Liver (tissue), 9 donors: Measurements from ENCODE around the gene PAQR9. TPM values are rescaled to one million over a fixed set of nuclear protein-coding genes. Genes with fewer than 3 reads are reported as not detected.

ENCODE experiments used
- DNase-seq: peaks from one replicate; pipeline ENCODE4 v3.0.0-alpha.2; 2017; ENCODE audit warnings: low spot score
- H3K27ac ChIP-seq, 2 donors: one replicate each; pipeline ENCODE4 v1.7.0; 2013; ENCODE audit warnings: inconsistent platforms in 2 of 2, low read length in 2 of 2, control low read depth in 1 of 2, low read depth in 1 of 2, mild to moderate bottlenecking in 1 of 2
- H3K27me3 ChIP-seq, 4 donors: one replicate each; pipeline versions ENCODE4 v1.6.1 to v1.7.0; 2013; ENCODE audit warnings: low read length in 3 of 4, inconsistent platforms in 1 of 4, mild to moderate bottlenecking in 1 of 4, moderate library complexity in 1 of 4; ENCODE audit not compliant: control insufficient read depth in 4 of 4, insufficient read depth in 4 of 4
- H3K36me3 ChIP-seq, 4 donors: one replicate each; pipeline versions ENCODE4 v1.6.1 to v1.7.0; 2013; ENCODE audit warnings: low read length in 3 of 4, mild to moderate bottlenecking in 3 of 4, low read depth in 1 of 4, moderate library complexity in 1 of 4; ENCODE audit not compliant: control insufficient read depth in 4 of 4, insufficient read depth in 3 of 4
- H3K4me1 ChIP-seq, 4 donors: one replicate each; pipeline versions ENCODE4 v1.6.1 to v1.7.0; 2013; ENCODE audit warnings: low read length in 3 of 4, mild to moderate bottlenecking in 3 of 4, moderate library complexity in 1 of 4; ENCODE audit not compliant: control insufficient read depth in 4 of 4, insufficient read depth in 4 of 4
- H3K4me3 ChIP-seq, 3 donors: one replicate each; pipeline versions ENCODE4 v1.6.1 to v1.7.0; 2013; ENCODE audit warnings: low read length in 3 of 3, control low read depth in 1 of 3, low read depth in 1 of 3, mild to moderate bottlenecking in 1 of 3
- H3K9ac ChIP-seq, 2 donors: one replicate each; pipeline ENCODE4 v1.7.0; 2013; ENCODE audit warnings: low read length in 2 of 2, mild to moderate bottlenecking in 2 of 2, moderate library complexity in 2 of 2, control low read depth in 1 of 2, low read depth in 1 of 2
- H3K9me3 ChIP-seq, 4 donors: one replicate each; pipeline versions ENCODE4 v1.6.1 to v1.7.0; 2013; ENCODE audit warnings: low read length in 3 of 4; ENCODE audit not compliant: control insufficient read depth in 4 of 4
- EGR1 ChIP-seq, 2 donors: IDR thresholded peaks; 2 replicates each; pipeline ENCODE4 v1.6.1; 2016 to 2018; ENCODE audit warnings: antibody characterized with exemption in 2 of 2, low read depth in 2 of 2
- HNF4A ChIP-seq, 2 donors: conservative IDR thresholded peaks; 2 replicates each; pipeline ENCODE4 v1.6.1; 2016; ENCODE audit warnings: antibody characterized with exemption in 2 of 2, mild to moderate bottlenecking in 2 of 2
- JUND ChIP-seq, 2 donors: IDR thresholded peaks; 2 replicates each; pipeline ENCODE4 v1.6.1; 2016; ENCODE audit warnings: antibody characterized with exemption in 2 of 2
- MAX ChIP-seq: IDR thresholded peaks from 2 replicates; pipeline ENCODE4 v1.6.1; 2016; ENCODE audit warnings: antibody characterized with exemption
- RAD21 ChIP-seq, 2 donors: IDR thresholded peaks; 2 replicates each; pipeline ENCODE4 v1.6.1; 2016; ENCODE audit warnings: antibody characterized with exemption in 2 of 2, mild to moderate bottlenecking in 2 of 2
- REST ChIP-seq: IDR thresholded peaks from 2 replicates; pipeline ENCODE4 v1.6.1; 2016; ENCODE audit warnings: antibody characterized with exemption, mild to moderate bottlenecking
- RXRA ChIP-seq, 2 donors: IDR thresholded peaks; 2 replicates each; pipeline ENCODE4 v1.6.1; 2017 to 2018; ENCODE audit warnings: antibody characterized with exemption in 2 of 2, mild to moderate bottlenecking in 1 of 2
- WGBS: extraction: QIAGEN DNeasy Blood & Tissue Kit; methylation state at CpG from one replicate; pipeline ENCODE4 v1.1.7; 2013; 5-methylcytosine and 5-hydroxymethylcytosine counted together
- polyA plus RNA-seq, 2 donors: library from polyadenylated mRNA; stranded (reverse) in 1 of 2; unstranded in 1 of 2; fragments of 200-250 nt in 1 of 2; fragments of >200 nt in 1 of 2; fragmentation: Nextera tagmentation in 1 of 2; extraction: Ambion mirVana in 1 of 2; gene quantifications; one replicate each; pipeline versions ENCODE4 v1.2.1 to v1.2.3, GENCODE V29; 2013 to 2015
- total RNA-seq, 2 donors: library from RNA; depleted of rRNA; stranded (reverse); fragments of >200 nt; gene quantifications; one replicate each; pipeline ENCODE4 v1.2.3, GENCODE V29; 2014
- donor health status: healthy.
- donor health status: healthy.
- donor health status: healthy.
- donor health status: healthy.
- donor health status: healthy.

The PAQR9 gene
- total and polyA plus RNA-seq, 4 donors, result 3.6 to 24.3 (median 12.6) TPM

GRCh38 chr3:143011705-143012104, 48.2 kb upstream of the PAQR9 start (continued):
- TF ChIP-seq RAD21 (IDR thresholded peaks at IDR 0.05), result no peak
- no peak for TF ChIP-seq JUND (IDR thresholded peaks at IDR 0.05)

- 83% methylated on average over 3 of the region's 3 CpGs for whole genome bisulfite sequencing
- no peak for TF ChIP-seq REST
- TF ChIP-seq HNF4A (conservative IDR thresholded peaks at IDR 0.05), result no peak
- TF ChIP-seq EGR1 (IDR thresholded peaks at IDR 0.05; ENCODE audit: low read depth in 2 of 2), result no peak
- H3K4me3 ChIP-seq, result no peak overlapping the region
These were observed 46.5 kb upstream of the PAQR9 start for GRCh38 chr3:143010024-143010423.

GRCh38 chr3:143004823-143005222, 41.3 kb upstream of the PAQR9 start:
- H3K4me1 ChIP-seq, result peaks cover 6 to 30% (median 25%) of the 10 kb centered on the region in 4 donors

More at GRCh38 chr3:143010024-143010423, 46.5 kb upstream of the PAQR9 start:
- peaks cover 0 to 3% (median 0%) of the 10 kb centered on the region in 4 donors for H3K36me3 ChIP-seq
- H3K27me3 ChIP-seq, result no peaks in the 10 kb centered on the region
- H3K4me1 ChIP-seq, result peaks cover 2 to 5% (median 4%) of the 10 kb centered on the region in 4 donors
- no peak overlapping the region for H3K9ac ChIP-seq
- no peaks in the 10 kb centered on the region for H3K9me3 ChIP-seq
- no peak overlapping the region for H3K27ac ChIP-seq
- no peak for DNase-seq

More at GRCh38 chr3:143004823-143005222, 41.3 kb upstream of the PAQR9 start:
- whole genome bisulfite sequencing, result 88% methylated on average over 2 of the region's 2 CpGs
- Histone ChIP-seq H3K4me3 (no peak overlapping the region), H3K9ac (no peak overlapping the region), H3K9me3 (no peaks in the 10 kb centered on the region), H3K27ac (no peak overlapping the region), H3K36me3 (no peaks in the 10 kb centered on the region), H3K27me3 (no peaks in the 10 kb centered on the region)
- no peak for DNase-seq
- TF ChIP-seq REST, result peak; percentile 15
- no peak for TF ChIP-seq RXRA (IDR thresholded peaks at IDR 0.05)
- TF ChIP-seq MAX, result no peak
